ENCODE results near the gene NDST1. TPM values are rescaled to one million over a fixed set of nuclear protein-coding genes. Genes with fewer than 3 reads are reported as not detected.

Gene NDST1
- total and polyA plus RNA-seq, 2 of the 8 experiments (the other 6 are each of a cell fraction or from before 2014, with no cell fraction given): 27.0 to 72.0 TPM

DNA sequence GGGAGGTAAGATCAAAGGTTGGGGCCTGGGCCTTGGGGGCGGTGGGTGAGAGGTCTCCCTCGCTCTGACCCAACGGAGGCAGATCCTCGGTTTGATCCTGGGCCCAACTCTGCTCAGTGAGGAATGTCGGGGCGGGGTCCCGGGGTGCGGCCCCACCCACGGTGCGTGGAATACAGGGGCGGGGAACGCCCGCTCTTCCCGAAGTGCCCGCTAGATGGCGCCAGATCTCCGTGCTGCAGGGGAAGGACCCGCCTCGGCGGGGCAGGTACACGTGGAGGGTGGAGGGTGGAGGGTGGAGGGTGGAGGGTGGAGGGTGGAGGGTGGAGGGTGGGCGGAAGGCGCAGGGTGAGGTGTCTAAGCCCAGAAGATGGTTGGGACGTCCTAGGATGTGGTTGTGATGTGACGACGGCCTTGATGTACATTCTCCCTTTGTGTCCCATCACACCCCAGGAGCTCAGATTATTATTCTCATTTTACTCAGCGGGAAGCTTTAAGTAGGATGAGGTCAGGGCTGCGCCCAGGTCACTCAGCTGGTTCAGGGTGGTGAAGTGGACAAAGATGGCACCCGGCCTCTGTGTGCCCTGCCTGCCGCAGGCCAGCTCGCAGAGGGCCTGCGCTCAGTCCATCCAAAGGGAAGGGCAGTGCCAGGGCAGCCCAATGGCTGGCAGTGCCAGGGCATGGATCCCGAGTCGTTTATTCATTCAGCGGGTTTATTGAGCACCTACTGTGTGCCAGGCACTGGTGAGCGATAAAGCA lies 49.0 kb upstream of the NDST1 start:
- no peaks in the 10 kb centered on the region for H3K9me3 ChIP-seq (ENCODE audit: insufficient read depth in 2 of 2, low read depth in 1 of 2, low read length in 1 of 2)
- H3K79me2 ChIP-seq (ENCODE audit: control insufficient read depth in 1 of 2, insufficient read depth in 2 of 2, low read length in 2 of 2): no peaks in the 10 kb centered on the region
- no peaks in the 10 kb centered on the region for H4K20me1 ChIP-seq (replicated peaks in 1 of 2; ENCODE audit: control insufficient read depth in 1 of 2, insufficient read depth in 2 of 2, low read length in 2 of 2)
- H2BK5ac ChIP-seq (ENCODE audit: low read depth, low read length): peak overlapping the region; percentile 61; the same call in 1 of the 2 replicates
- no peak overlapping the region for H2BK120ac ChIP-seq (replicated peaks; ENCODE audit: low read depth, low read length)
- WGBS, 2 experiments (ENCODE audit: extremely low coverage in 1 of 2, insufficient coverage in 1 of 2, insufficient read length in 1 of 2, insufficient replicate concordance in 2 of 2, low coverage in 1 of 2, low lambda C conversion rate in 2 of 2, missing lambda C conversion rate in 1 of 2): 41% methylated on average over 22 of the region's 36 CpGs; no CpG with 5 or more reads in 1 of the 2 experiments
- peak overlapping the region; percentile 98; the same call in 1 of the 2 replicates for H2BK12ac ChIP-seq (ENCODE audit: low read depth, low read length)
- no peaks in the 10 kb centered on the region for H3K27me3 ChIP-seq (replicated peaks in 1 of 4; ENCODE audit: control insufficient read depth in 3 of 4, extremely low read depth in 1 of 4, insufficient read depth in 3 of 4, low read length in 3 of 4)
- H3K4ac ChIP-seq (replicated peaks; ENCODE audit: insufficient read length, low read depth, low read length): no peak overlapping the region
- peak overlapping the region in 1 of 2 experiments; percentile 51; a peak in 2 of 4 replicates for H3K4me2 ChIP-seq (ENCODE audit: insufficient read depth in 1 of 2, low read depth in 2 of 2, low read length in 2 of 2)
- no peak overlapping the region for H2AK5ac ChIP-seq (ENCODE audit: low read depth, low read length)
- H3K4me3 ChIP-seq (ENCODE audit: extremely low read depth in 1 of 4, insufficient read depth in 2 of 4, low read depth in 3 of 4, low read length in 4 of 4): peak overlapping the region in 1 of 4 experiments; percentile 47; a peak in 2 of 8 replicates
- peak overlapping the region; percentile 64 for H4K5ac ChIP-seq (ENCODE audit: insufficient read length, low read depth, low read length)
- no peaks in the 10 kb centered on the region for H3K23me2 ChIP-seq (ENCODE audit: low read depth, low read length)
- FAIRE-seq (no peak), DNase-seq (ENCODE audit: low read depth in 1 of 2, low spot score in 2 of 2) (peak in 1 of 2 experiments; percentile 99)
- no peaks in the 10 kb centered on the region for H3K36me3 ChIP-seq (ENCODE audit: control insufficient read depth in 2 of 4, insufficient read depth in 4 of 4, low read length in 3 of 4)
- H2BK15ac ChIP-seq (ENCODE audit: low read length): peak overlapping the region; percentile 90; the same call in 1 of the 2 replicates
- no peak overlapping the region for H3K14ac ChIP-seq (ENCODE audit: insufficient read length)
- POLR2A ChIA-PET (ENCODE audit: partially characterized antibody): interaction anchor here (0.9 to 5.2 kb wide), 8 partner anchors 9 to 86 kb away, joined by 3 to 51 read pairs (median 4); partner anchors contain the start of gene RPS14
- H3K9ac ChIP-seq (replicated peaks in 1 of 4; ENCODE audit: extremely low read depth in 1 of 4, low read depth in 3 of 4, low read length in 3 of 4): no peak overlapping the region
- no peak overlapping the region for H3K56ac ChIP-seq (replicated peaks; ENCODE audit: insufficient read length, low read depth, low read length)
- no peak overlapping the region for H3K23ac ChIP-seq (ENCODE audit: insufficient read length)
- CTCF ChIA-PET (ENCODE audit: partially characterized antibody): interaction anchor here (0.6 to 13.5 kb wide), 38 partner anchors 9 to 389 kb away, joined by 3 to 209 read pairs (median 4); partner anchors contain the start of genes NDST1, RPS14 and SYNPO
- peaks cover 4 to 20% (median 9%) of the 10 kb centered on the region in 4 experiments for H3K4me1 ChIP-seq (replicated peaks in 1 of 4; ENCODE audit: control insufficient read depth in 3 of 4, insufficient read depth in 4 of 4, low read length in 3 of 4)
- H4K8ac ChIP-seq (ENCODE audit: extremely low read depth, insufficient read depth, low read length): peak overlapping the region; percentile 90
- H3K27ac ChIP-seq (ENCODE audit: low read depth, low read length): no peak overlapping the region
- no peak overlapping the region for H2AFZ ChIP-seq (ENCODE audit: low read length)
- H3K79me1 ChIP-seq (ENCODE audit: low read depth, low read length): no peaks in the 10 kb centered on the region
- peak overlapping the region; percentile 80 for H2BK20ac ChIP-seq (ENCODE audit: low read length)
- peak overlapping the region; percentile 60 for H3K18ac ChIP-seq (ENCODE audit: extremely low read depth, low read length)
- peak overlapping the region; percentile 76 for H4K91ac ChIP-seq (replicated peaks; ENCODE audit: insufficient read length, low read length)
- TF ChIP-seq MAFK (IDR thresholded peaks at IDR 0.05; ENCODE audit: low read depth, low read length) (no peak), SIN3A (conservative IDR thresholded peaks at IDR 0.05 in 1 of 2, IDR thresholded peaks at IDR 0.05 in 1 of 2; ENCODE audit: low read depth in 1 of 2, low read length in 2 of 2) (peak in 1 of 2 experiments; percentile 70; a peak in 1 of 4 replicates), NANOG (IDR thresholded peaks at IDR 0.05; ENCODE audit: insufficient read depth, low read depth, low read length, poor library complexity, severe bottlenecking) (no peak), POLR2AphosphoS5 (IDR thresholded peaks at IDR 0.05; ENCODE audit: low read depth, low read length) (no peak), JUND (IDR thresholded peaks at IDR 0.05; ENCODE audit: low read length) (no peak)
- TF ChIP-seq, protein P1, sequence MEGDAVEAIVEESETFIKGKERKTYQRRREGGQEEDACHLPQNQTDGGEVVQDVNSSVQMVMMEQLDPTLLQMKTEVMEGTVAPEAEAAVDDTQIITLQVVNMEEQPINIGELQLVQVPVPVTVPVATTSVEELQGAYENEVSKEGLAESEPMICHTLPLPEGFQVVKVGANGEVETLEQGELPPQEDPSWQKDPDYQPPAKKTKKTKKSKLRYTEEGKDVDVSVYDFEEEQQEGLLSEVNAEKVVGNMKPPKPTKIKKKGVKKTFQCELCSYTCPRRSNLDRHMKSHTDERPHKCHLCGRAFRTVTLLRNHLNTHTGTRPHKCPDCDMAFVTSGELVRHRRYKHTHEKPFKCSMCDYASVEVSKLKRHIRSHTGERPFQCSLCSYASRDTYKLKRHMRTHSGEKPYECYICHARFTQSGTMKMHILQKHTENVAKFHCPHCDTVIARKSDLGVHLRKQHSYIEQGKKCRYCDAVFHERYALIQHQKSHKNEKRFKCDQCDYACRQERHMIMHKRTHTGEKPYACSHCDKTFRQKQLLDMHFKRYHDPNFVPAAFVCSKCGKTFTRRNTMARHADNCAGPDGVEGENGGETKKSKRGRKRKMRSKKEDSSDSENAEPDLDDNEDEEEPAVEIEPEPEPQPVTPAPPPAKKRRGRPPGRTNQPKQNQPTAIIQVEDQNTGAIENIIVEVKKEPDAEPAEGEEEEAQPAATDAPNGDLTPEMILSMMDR (IDR thresholded peaks at IDR 0.05; ENCODE audit: control extremely low read depth in 1 of 3, insufficient read depth in 1 of 3, low read depth in 1 of 3, low read length in 3 of 3): peak; percentile 69 to 92 (median 89)
- TF ChIP-seq, protein P2, sequence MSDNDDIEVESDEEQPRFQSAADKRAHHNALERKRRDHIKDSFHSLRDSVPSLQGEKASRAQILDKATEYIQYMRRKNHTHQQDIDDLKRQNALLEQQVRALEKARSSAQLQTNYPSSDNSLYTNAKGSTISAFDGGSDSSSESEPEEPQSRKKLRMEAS (IDR thresholded peaks at IDR 0.05): peak; percentile 89
